ENCODE measurements around the gene EIF4E3.

The EIF4E3 gene

DNA sequence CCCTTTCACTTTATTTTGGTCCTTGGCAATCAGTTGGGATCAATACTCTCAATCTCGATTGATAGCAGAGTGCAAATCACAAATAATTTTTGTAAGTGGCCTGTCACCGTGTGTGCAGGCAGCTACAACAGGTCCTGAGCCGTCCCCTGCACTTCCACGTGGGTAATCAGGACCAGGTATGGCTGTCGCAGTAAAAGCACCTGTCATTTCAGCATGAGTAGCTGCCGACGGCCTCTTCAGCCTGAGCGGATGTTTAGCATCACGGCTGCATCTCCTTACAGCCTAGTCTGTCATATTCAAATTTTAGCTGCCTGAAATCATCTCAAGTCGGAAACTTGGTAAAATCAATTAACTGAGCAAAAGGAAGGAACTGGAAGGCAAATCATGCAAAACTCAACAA lies 88.7 kb downstream of the EIF4E3 start:
- Histone ChIP-seq H3K23ac (ENCODE audit: low read length) (no peak overlapping the region), H2AK5ac (ENCODE audit: low read length) (no peak overlapping the region), H3K4ac (ENCODE audit: low read depth, low read length) (no peak overlapping the region), H3K4me1 (ENCODE audit: control insufficient read depth, low read depth, low read length) (no peaks in the 10 kb centered on the region), H3K56ac (ENCODE audit: low read length) (no peak overlapping the region), H3K27ac (ENCODE audit: low read depth, low read length) (no peak overlapping the region), H3K79me1 (ENCODE audit: low read length) (no peaks in the 10 kb centered on the region), H2BK5ac (ENCODE audit: low read length) (no peak overlapping the region), H2BK120ac (ENCODE audit: low read depth, low read length) (no peak overlapping the region), H3K9ac (ENCODE audit: low read length) (no peak overlapping the region), H2BK15ac (replicated peaks; ENCODE audit: low read depth) (no peak overlapping the region), H3K79me2 (ENCODE audit: control insufficient read depth, insufficient read depth, low read length) (no peaks in the 10 kb centered on the region), H3K4me3 (ENCODE audit: low read length) (no peak overlapping the region), H3K18ac (ENCODE audit: low read length) (no peak overlapping the region), H3K36me3 (ENCODE audit: control insufficient read depth, insufficient read depth, low read length) (no peaks in the 10 kb centered on the region), H4K8ac (ENCODE audit: low read depth, low read length) (no peak overlapping the region), H3K4me2 (ENCODE audit: low read length) (no peak overlapping the region), H3K27me3 (ENCODE audit: insufficient read depth, low read length, poor library complexity) (no peaks in the 10 kb centered on the region), H4K5ac (ENCODE audit: low read length) (no peak overlapping the region)
- DNase-seq = no peak
- no CpG with 5 or more reads among the region's 10 CpGs for WGBS (ENCODE audit: extremely low coverage, insufficient coverage, low lambda C conversion rate)

DNA sequence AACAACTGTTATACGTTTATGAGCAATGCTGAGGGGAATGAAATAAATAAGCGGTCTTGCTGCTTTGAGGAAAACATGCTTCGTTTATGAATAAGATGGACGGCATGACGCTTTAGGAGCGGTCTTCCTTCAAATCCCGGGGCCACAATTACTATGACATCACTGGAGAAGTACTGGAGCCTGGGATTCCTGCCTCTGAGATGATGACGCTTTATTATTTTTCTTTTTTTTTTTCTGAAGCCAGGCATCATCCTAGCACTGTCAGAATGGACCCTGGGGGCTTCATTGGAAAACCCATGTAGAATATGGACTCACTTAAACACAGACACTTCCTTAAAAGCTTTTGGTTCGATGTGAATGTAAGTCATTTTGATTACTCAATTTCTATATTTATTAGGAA lies 89.2 kb downstream of the EIF4E3 start:
- H3K4ac ChIP-seq (ENCODE audit: low read depth, low read length) = no peak overlapping the region
- H3K27me3 ChIP-seq (ENCODE audit: insufficient read depth, low read length, poor library complexity) = no peaks in the 10 kb centered on the region
- DNase-seq = no peak
- H3K23ac ChIP-seq (ENCODE audit: low read length) = no peak overlapping the region
- H2BK120ac ChIP-seq (ENCODE audit: low read depth, low read length) = no peak overlapping the region
- H3K27ac ChIP-seq (ENCODE audit: low read depth, low read length) = no peak overlapping the region
- H2BK15ac ChIP-seq (replicated peaks; ENCODE audit: low read depth) = no peak overlapping the region
- H4K5ac ChIP-seq (ENCODE audit: low read length) = no peak overlapping the region
- no peak overlapping the region for H2BK5ac ChIP-seq (ENCODE audit: low read length)
- no CpG with 5 or more reads among the region's 9 CpGs for WGBS (ENCODE audit: extremely low coverage, insufficient coverage, low lambda C conversion rate)
- H3K79me2 ChIP-seq (ENCODE audit: control insufficient read depth, insufficient read depth, low read length) = no peaks in the 10 kb centered on the region
- H2AK5ac ChIP-seq (ENCODE audit: low read length) = no peak overlapping the region
- H3K56ac ChIP-seq (ENCODE audit: low read length) = no peak overlapping the region
- no peak overlapping the region for H3K4me3 ChIP-seq (ENCODE audit: low read length)
- no peaks in the 10 kb centered on the region for H3K36me3 ChIP-seq (ENCODE audit: control insufficient read depth, insufficient read depth, low read length)
- no peaks in the 10 kb centered on the region for H3K4me1 ChIP-seq (ENCODE audit: control insufficient read depth, low read depth, low read length)
- H3K4me2 ChIP-seq (ENCODE audit: low read length) = no peak overlapping the region
- H4K8ac ChIP-seq (ENCODE audit: low read depth, low read length) = no peak overlapping the region
- H3K79me1 ChIP-seq (ENCODE audit: low read length) = no peaks in the 10 kb centered on the region
- H3K9ac ChIP-seq (ENCODE audit: low read length) = no peak overlapping the region
- H3K18ac ChIP-seq (ENCODE audit: low read length) = no peak overlapping the region

DNA sequence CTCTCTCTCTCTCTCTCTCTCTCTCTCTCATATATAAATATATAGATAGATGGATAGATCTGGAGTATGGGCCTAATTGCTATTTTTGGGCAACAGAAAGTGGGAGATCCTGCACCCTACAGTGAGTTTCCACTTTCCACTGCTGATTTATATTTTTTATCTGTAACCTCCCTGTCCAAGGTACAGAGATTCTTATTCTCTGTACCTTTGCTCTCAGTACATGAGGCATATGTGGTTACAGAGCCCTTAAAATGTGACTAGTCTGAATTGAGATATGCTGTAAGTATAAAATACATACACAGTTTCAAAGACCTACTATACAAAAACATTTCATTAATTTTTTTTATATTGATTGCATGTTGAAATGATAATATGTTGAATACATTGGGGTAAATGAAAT lies 90.5 kb downstream of the EIF4E3 start:
- Histone ChIP-seq H3K27me3 (ENCODE audit: insufficient read depth, low read length, poor library complexity) (no peaks in the 10 kb centered on the region), H3K4me3 (ENCODE audit: low read length) (no peak overlapping the region), H4K8ac (ENCODE audit: low read depth, low read length) (no peak overlapping the region), H3K56ac (ENCODE audit: low read length) (no peak overlapping the region), H3K4me1 (ENCODE audit: control insufficient read depth, low read depth, low read length) (no peaks in the 10 kb centered on the region), H3K18ac (ENCODE audit: low read length) (no peak overlapping the region), H3K4ac (ENCODE audit: low read depth, low read length) (no peak overlapping the region), H2BK5ac (ENCODE audit: low read length) (no peak overlapping the region), H3K23ac (ENCODE audit: low read length) (no peak overlapping the region), H3K79me2 (ENCODE audit: control insufficient read depth, insufficient read depth, low read length) (no peaks in the 10 kb centered on the region), H3K9ac (ENCODE audit: low read length) (no peak overlapping the region), H3K36me3 (ENCODE audit: control insufficient read depth, insufficient read depth, low read length) (no peaks in the 10 kb centered on the region), H3K4me2 (ENCODE audit: low read length) (no peak overlapping the region), H3K79me1 (ENCODE audit: low read length) (no peaks in the 10 kb centered on the region), H2BK15ac (replicated peaks; ENCODE audit: low read depth) (no peak overlapping the region), H3K27ac (ENCODE audit: low read depth, low read length) (no peak overlapping the region), H2AK5ac (ENCODE audit: low read length) (no peak overlapping the region), H2BK120ac (ENCODE audit: low read depth, low read length) (no peak overlapping the region), H4K5ac (ENCODE audit: low read length) (no peak overlapping the region)
- no peak for DNase-seq

DNA sequence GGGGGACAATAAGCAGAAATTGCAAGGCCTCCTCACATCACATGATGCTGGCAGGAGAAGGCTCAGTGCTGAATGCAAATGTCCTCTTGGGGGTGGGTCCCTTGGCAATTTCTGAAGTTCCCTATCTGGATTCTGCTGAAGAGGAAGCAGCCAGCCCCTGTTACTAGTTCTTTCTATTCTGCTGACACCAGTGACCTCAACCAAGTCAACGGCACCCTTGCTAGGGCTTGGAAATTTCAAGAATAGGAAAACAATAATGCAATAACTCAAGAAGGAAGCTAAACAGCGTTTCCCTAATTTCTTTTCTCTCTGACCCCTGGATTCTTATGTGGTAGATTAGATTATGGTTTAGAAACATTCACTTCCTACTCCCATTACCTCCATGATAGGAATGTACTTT lies 95.5 kb downstream of the EIF4E3 start:
- Histone ChIP-seq H3K9ac (ENCODE audit: low read length) (no peak overlapping the region), H3K79me2 (ENCODE audit: control insufficient read depth, insufficient read depth, low read length) (no peaks in the 10 kb centered on the region), H3K27me3 (ENCODE audit: insufficient read depth, low read length, poor library complexity) (no peaks in the 10 kb centered on the region), H2AK5ac (ENCODE audit: low read length) (no peak overlapping the region), H3K4me1 (ENCODE audit: control insufficient read depth, low read depth, low read length) (no peaks in the 10 kb centered on the region), H2BK5ac (ENCODE audit: low read length) (no peak overlapping the region), H3K27ac (ENCODE audit: low read depth, low read length) (no peak overlapping the region), H4K5ac (ENCODE audit: low read length) (no peak overlapping the region), H4K8ac (ENCODE audit: low read depth, low read length) (no peak overlapping the region), H3K79me1 (ENCODE audit: low read length) (no peaks in the 10 kb centered on the region), H3K4ac (ENCODE audit: low read depth, low read length) (no peak overlapping the region), H3K56ac (ENCODE audit: low read length) (no peak overlapping the region), H3K36me3 (ENCODE audit: control insufficient read depth, insufficient read depth, low read length) (no peaks in the 10 kb centered on the region), H3K23ac (ENCODE audit: low read length) (no peak overlapping the region), H3K4me2 (ENCODE audit: low read length) (no peak overlapping the region), H3K18ac (ENCODE audit: low read length) (no peak overlapping the region), H2BK120ac (ENCODE audit: low read depth, low read length) (no peak overlapping the region), H3K4me3 (ENCODE audit: low read length) (no peak overlapping the region), H2BK15ac (replicated peaks; ENCODE audit: low read depth) (no peak overlapping the region)
- no CpG with 5 or more reads among the region's 2 CpGs for WGBS (ENCODE audit: extremely low coverage, insufficient coverage, low lambda C conversion rate)
- DNase-seq = peak; percentile 34

DNA sequence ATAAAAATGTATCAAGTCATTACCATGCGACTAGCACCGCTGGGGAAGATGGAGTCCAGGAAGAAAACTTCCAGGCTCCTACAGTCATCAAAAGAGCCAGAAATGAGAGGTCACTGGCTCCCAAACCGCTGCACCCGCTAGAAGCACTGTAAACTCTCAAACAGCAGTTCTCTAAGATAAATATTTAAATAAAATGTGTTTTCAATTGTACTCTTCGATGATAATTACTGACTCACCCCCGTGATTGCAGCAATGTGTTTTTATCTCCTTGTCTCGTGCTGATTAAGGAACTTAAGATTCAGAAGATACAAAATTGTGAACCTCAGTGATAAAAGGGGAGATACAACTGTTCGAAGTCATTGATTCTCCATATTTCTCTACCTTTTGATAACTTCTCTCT lies 95.9 kb downstream of the EIF4E3 start:
- no peaks in the 10 kb centered on the region for H3K36me3 ChIP-seq (ENCODE audit: control insufficient read depth, insufficient read depth, low read length)
- H3K9ac ChIP-seq (ENCODE audit: low read length) = no peak overlapping the region
- no peak overlapping the region for H3K4ac ChIP-seq (ENCODE audit: low read depth, low read length)
- H2BK120ac ChIP-seq (ENCODE audit: low read depth, low read length) = no peak overlapping the region
- H4K5ac ChIP-seq (ENCODE audit: low read length) = no peak overlapping the region
- no peak overlapping the region for H4K8ac ChIP-seq (ENCODE audit: low read depth, low read length)
- no peak overlapping the region for H2BK5ac ChIP-seq (ENCODE audit: low read length)
- peak; percentile 14 for DNase-seq
- no peaks in the 10 kb centered on the region for H3K79me1 ChIP-seq (ENCODE audit: low read length)
- no peak overlapping the region for H2BK15ac ChIP-seq (replicated peaks; ENCODE audit: low read depth)
- no peak overlapping the region for H3K23ac ChIP-seq (ENCODE audit: low read length)
- H2AK5ac ChIP-seq (ENCODE audit: low read length) = no peak overlapping the region
- no peaks in the 10 kb centered on the region for H3K79me2 ChIP-seq (ENCODE audit: control insufficient read depth, insufficient read depth, low read length)
- H3K4me3 ChIP-seq (ENCODE audit: low read length) = no peak overlapping the region
- no peaks in the 10 kb centered on the region for H3K4me1 ChIP-seq (ENCODE audit: control insufficient read depth, low read depth, low read length)
- no peak overlapping the region for H3K4me2 ChIP-seq (ENCODE audit: low read length)
- no peaks in the 10 kb centered on the region for H3K27me3 ChIP-seq (ENCODE audit: insufficient read depth, low read length, poor library complexity)
- H3K27ac ChIP-seq (ENCODE audit: low read depth, low read length) = no peak overlapping the region
- no peak overlapping the region for H3K18ac ChIP-seq (ENCODE audit: low read length)
- WGBS (ENCODE audit: extremely low coverage, insufficient coverage, low lambda C conversion rate) = no CpG with 5 or more reads among the region's 8 CpGs
- H3K56ac ChIP-seq (ENCODE audit: low read length) = no peak overlapping the region

DNA sequence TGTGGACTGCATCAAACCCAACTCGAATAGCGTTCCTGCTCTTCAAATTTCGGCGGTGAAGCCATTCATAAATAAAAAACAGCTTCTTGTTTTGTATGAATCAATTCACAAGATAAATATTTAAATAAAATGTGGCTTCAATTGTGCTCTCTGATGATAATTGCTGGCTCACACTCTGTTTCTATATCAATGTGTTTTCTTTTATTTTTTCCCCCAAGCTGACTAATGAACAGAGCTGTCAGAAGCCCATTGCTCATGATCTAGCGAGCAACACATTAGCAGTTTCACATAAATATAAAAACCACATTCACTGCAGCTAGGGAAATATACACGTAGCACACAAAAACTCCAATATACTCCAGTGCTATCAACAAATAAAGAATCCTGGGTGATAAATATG lies 96.7 kb downstream of the EIF4E3 start:
- WGBS (ENCODE audit: extremely low coverage, insufficient coverage, low lambda C conversion rate) = no CpG with 5 or more reads among the region's 6 CpGs
- Histone ChIP-seq H3K27me3 (ENCODE audit: insufficient read depth, low read length, poor library complexity) (no peaks in the 10 kb centered on the region), H3K4me3 (ENCODE audit: low read length) (no peak overlapping the region), H4K5ac (ENCODE audit: low read length) (no peak overlapping the region), H2BK5ac (ENCODE audit: low read length) (no peak overlapping the region), H3K4ac (ENCODE audit: low read depth, low read length) (no peak overlapping the region), H3K4me2 (ENCODE audit: low read length) (no peak overlapping the region), H3K27ac (ENCODE audit: low read depth, low read length) (no peak overlapping the region), H3K23ac (ENCODE audit: low read length) (no peak overlapping the region), H3K36me3 (ENCODE audit: control insufficient read depth, insufficient read depth, low read length) (no peaks in the 10 kb centered on the region), H3K79me1 (ENCODE audit: low read length) (no peaks in the 10 kb centered on the region), H3K4me1 (ENCODE audit: control insufficient read depth, low read depth, low read length) (no peaks in the 10 kb centered on the region), H3K18ac (ENCODE audit: low read length) (no peak overlapping the region), H2BK120ac (ENCODE audit: low read depth, low read length) (no peak overlapping the region), H3K56ac (ENCODE audit: low read length) (no peak overlapping the region), H4K8ac (ENCODE audit: low read depth, low read length) (no peak overlapping the region), H2BK15ac (replicated peaks; ENCODE audit: low read depth) (no peak overlapping the region), H2AK5ac (ENCODE audit: low read length) (no peak overlapping the region), H3K79me2 (ENCODE audit: control insufficient read depth, insufficient read depth, low read length) (no peaks in the 10 kb centered on the region), H3K9ac (ENCODE audit: low read length) (no peak overlapping the region)
- no peak for DNase-seq
